ENCODE results near the gene HEATR1. TPM values are rescaled to one million over a fixed set of nuclear protein-coding genes. Genes with fewer than 3 reads are reported as not detected.

The HEATR1 gene
- total RNA-seq, 2 experiments from 2014 or later, result 34.4 to 69.0 TPM

- no peaks in the 10 kb centered on the region for H3K9me2 ChIP-seq (ENCODE audit: insufficient read depth, low read length)
- H3K4me1 ChIP-seq (ENCODE audit: insufficient read depth, low read length, poor library complexity, severe bottlenecking), result no peaks in the 10 kb centered on the region
- H2AFZ ChIP-seq (ENCODE audit: low read length), result no peak overlapping the region
- CTCF ChIA-PET (ENCODE audit: unreplicated experiment), result interaction anchor here (1.0 kb wide), 1 partner anchor 11 kb away, joined by 3 read pairs; no protein-coding TSS in a partner anchor
- H3K4me2 ChIP-seq (ENCODE audit: low read length), result no peak overlapping the region
- POLR2A ChIA-PET, result no interaction called here
- no peak for TF ChIP-seq CTCF (conservative IDR thresholded peaks at IDR 0.05; ENCODE audit: low read length)
- TF ChIP-seq EZH2phosphoT487 (IDR thresholded peaks at IDR 0.05; ENCODE audit: borderline replicate concordance, low read depth, low read length), result no peak
- no peak overlapping the region for H3K4me3 ChIP-seq (ENCODE audit: low read depth, low read length, poor library complexity, severe bottlenecking)
- DNase-seq (ENCODE audit: low spot score), result no peak
- no TSS peak for BruUV-seq (replicated peaks)
- no peaks in the 10 kb centered on the region for H4K20me1 ChIP-seq (ENCODE audit: insufficient read depth, low read length)
- no peak overlapping the region for H3K27ac ChIP-seq (ENCODE audit: low read depth, low read length, poor library complexity, severe bottlenecking)
- no peaks in the 10 kb centered on the region for H3K79me2 ChIP-seq (ENCODE audit: insufficient read depth, low read depth, low read length)
- no peaks in the 10 kb centered on the region for H3K9me3 ChIP-seq (ENCODE audit: low read length)
- peaks cover 99% of the 10 kb centered on the region for H3K36me3 ChIP-seq (ENCODE audit: insufficient read depth, low read length)
- intact Hi-C loops (cut with micrococcal nuclease; ENCODE audit: unreplicated experiment), result loop anchor here (5.0 kb wide), 1 partner anchor 34 kb away; no protein-coding TSS in a partner anchor
These were observed 50.9 kb downstream of the HEATR1 start for GRCh38 chr1:236553370-236553769.

- no TSS peak for BruUV-seq (replicated peaks)
- Histone ChIP-seq H3K9me3 (ENCODE audit: low read length) (no peaks in the 10 kb centered on the region), H3K36me3 (ENCODE audit: insufficient read depth, low read length) (peaks cover 99% of the 10 kb centered on the region), H3K79me2 (ENCODE audit: insufficient read depth, low read depth, low read length) (no peaks in the 10 kb centered on the region), H3K27ac (ENCODE audit: low read depth, low read length, poor library complexity, severe bottlenecking) (no peak overlapping the region), H2AFZ (ENCODE audit: low read length) (no peak overlapping the region), H3K9me2 (ENCODE audit: insufficient read depth, low read length) (no peaks in the 10 kb centered on the region), H3K4me1 (ENCODE audit: insufficient read depth, low read length, poor library complexity, severe bottlenecking) (no peaks in the 10 kb centered on the region), H4K20me1 (ENCODE audit: insufficient read depth, low read length) (no peaks in the 10 kb centered on the region), H3K4me3 (ENCODE audit: low read depth, low read length, poor library complexity, severe bottlenecking) (no peak overlapping the region), H3K4me2 (ENCODE audit: low read length) (no peak overlapping the region)
- intact Hi-C loops (cut with micrococcal nuclease; ENCODE audit: unreplicated experiment), result loop anchor here (5.0 kb wide), 1 partner anchor 34 kb away; no protein-coding TSS in a partner anchor
- POLR2A ChIA-PET, result no interaction called here
- DNase-seq (ENCODE audit: low spot score), result no peak
- CTCF ChIA-PET (ENCODE audit: unreplicated experiment), result no interaction called here
- TF ChIP-seq CTCF (conservative IDR thresholded peaks at IDR 0.05; ENCODE audit: low read length) (no peak), EZH2phosphoT487 (IDR thresholded peaks at IDR 0.05; ENCODE audit: borderline replicate concordance, low read depth, low read length) (no peak)
These were observed 51.4 kb downstream of the HEATR1 start for GRCh38 chr1:236552901-236553300.

GRCh38 chr1:236552096-236552495 is 52.2 kb downstream of the HEATR1 start:
- BruUV-seq (replicated peaks), result no TSS peak
- intact Hi-C loops (cut with micrococcal nuclease; ENCODE audit: unreplicated experiment), result loop anchor here (5.0 kb wide), 1 partner anchor 35 kb away; no protein-coding TSS in a partner anchor

More at GRCh38 chr1:236552096-236552495, 52.2 kb downstream of the HEATR1 start:
- H3K9me3 ChIP-seq (ENCODE audit: low read length), result no peaks in the 10 kb centered on the region
- H3K4me1 ChIP-seq (ENCODE audit: insufficient read depth, low read length, poor library complexity, severe bottlenecking), result no peaks in the 10 kb centered on the region
- DNase-seq (ENCODE audit: low spot score), result no peak
- POLR2A ChIA-PET, result interaction anchor here (2.1 kb wide), 1 partner anchor 26 kb away, joined by 5 read pairs; no protein-coding TSS in a partner anchor
- no peak overlapping the region for H2AFZ ChIP-seq (ENCODE audit: low read length)
- H3K4me2 ChIP-seq (ENCODE audit: low read length), result no peak overlapping the region
- H3K36me3 ChIP-seq (ENCODE audit: insufficient read depth, low read length), result peaks cover 99% of the 10 kb centered on the region
- H3K79me2 ChIP-seq (ENCODE audit: insufficient read depth, low read depth, low read length), result no peaks in the 10 kb centered on the region
- no peaks in the 10 kb centered on the region for H3K9me2 ChIP-seq (ENCODE audit: insufficient read depth, low read length)
- no peak for TF ChIP-seq CTCF (conservative IDR thresholded peaks at IDR 0.05; ENCODE audit: low read length)
- TF ChIP-seq EZH2phosphoT487 (IDR thresholded peaks at IDR 0.05; ENCODE audit: borderline replicate concordance, low read depth, low read length), result no peak
- H4K20me1 ChIP-seq (ENCODE audit: insufficient read depth, low read length), result no peaks in the 10 kb centered on the region
- H3K27ac ChIP-seq (ENCODE audit: low read depth, low read length, poor library complexity, severe bottlenecking), result no peak overlapping the region
- CTCF ChIA-PET (ENCODE audit: unreplicated experiment), result no interaction called here
- no peak overlapping the region for H3K4me3 ChIP-seq (ENCODE audit: low read depth, low read length, poor library complexity, severe bottlenecking)
